T-helper 1 cell treated with Interleukin-12 subunit alpha and Interleukin-12 subunit beta and Interleukin-4 antibody, amounts not matched to agents 30 ng/mL and 1 ng/mL, for 36 hours (primary cell): ENCODE results near the gene HSPA1B. TPM values are rescaled to one million over a fixed set of nuclear protein-coding genes. Genes with fewer than 3 reads are reported as not detected.

Experiments
- intact Hi-C: fragments of 100-400 bp; cut with micrococcal nuclease; formaldehyde crosslinking; loops from one replicate; pipeline ENCODE4 v1.15.1; 2024
- total RNA-seq: library from RNA; stranded (reverse); gene quantifications from 2 replicates; pipeline ENCODE4 v1.2.3, GENCODE V29; 2022

HSPA1B gene
- total RNA-seq, 1 donor from 2014 or later, result 82.7 TPM

GRCh38 chr6:31823592-31824196 is 3.8 kb upstream of the HSPA1B start:
- intact Hi-C loops, result loop anchor here (10.0 kb wide), 1 partner anchor 1021 kb away; the partner anchor contains the start of gene PSMB8

DNA sequence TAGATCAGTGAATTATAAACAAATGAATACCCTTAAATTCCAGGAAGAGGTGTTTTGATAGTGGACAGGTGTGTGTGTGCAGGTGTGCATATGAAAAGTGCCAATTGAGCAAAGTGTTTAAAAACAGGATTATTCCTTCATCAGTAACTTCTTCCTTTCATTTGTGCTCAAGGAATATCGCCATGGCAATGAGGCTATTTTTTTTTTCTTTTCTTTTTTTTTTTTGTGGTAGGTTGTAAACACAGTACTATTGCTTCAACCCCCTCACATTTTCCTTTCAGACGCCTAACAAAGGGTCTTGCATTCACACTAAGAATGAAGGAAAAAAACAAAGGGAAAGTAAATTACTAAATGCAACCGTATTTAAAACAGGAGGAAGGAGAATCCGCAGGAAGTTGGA is 2.0 kb upstream of the HSPA1B start:
- intact Hi-C loops, result loop anchor here (10.0 kb wide), 1 partner anchor 1019 kb away; the partner anchor contains the start of gene PSMB8

DNA sequence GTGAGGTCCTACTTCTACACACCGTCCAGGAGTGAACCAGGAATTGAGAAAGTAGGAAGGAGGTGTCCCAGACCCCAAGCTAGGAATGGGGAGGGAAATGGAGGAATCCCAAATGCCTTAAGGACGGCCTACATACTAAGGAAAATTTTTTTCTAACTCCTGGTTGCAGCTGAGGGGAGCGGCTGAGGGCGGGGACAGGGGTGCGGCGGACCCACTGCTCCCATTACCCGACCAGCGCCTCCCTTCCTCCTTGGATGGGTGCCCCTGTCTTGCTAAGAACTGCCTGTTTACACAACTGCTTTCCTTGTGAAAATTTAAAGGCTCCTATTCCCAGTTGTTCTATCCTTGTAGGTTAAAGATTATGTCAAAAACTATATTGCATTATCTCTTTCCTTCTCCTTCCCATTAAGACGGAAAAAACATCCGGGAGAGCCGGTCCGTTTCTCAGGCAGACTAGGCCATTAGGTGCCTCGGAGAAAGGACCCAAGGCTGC is 699 bp upstream of the HSPA1B start:
- intact Hi-C loops, result loop anchor here (1.0 to 10.0 kb wide), 9 partner anchors 20 to 1018 kb away; partner anchors contain the start of genes ABHD16A, BAG6, DDAH2 and LSM2

- intact Hi-C loops, result loop anchor here (1.0 to 10.0 kb wide), 6 partner anchors 15 to 1015 kb away; partner anchors contain the start of genes ATP6V1G2, GPSM3, HSPA1A and HSPA1L
These were observed 2.2 kb downstream of the HSPA1B start for GRCh38 chr6:31829633-31830283.

DNA sequence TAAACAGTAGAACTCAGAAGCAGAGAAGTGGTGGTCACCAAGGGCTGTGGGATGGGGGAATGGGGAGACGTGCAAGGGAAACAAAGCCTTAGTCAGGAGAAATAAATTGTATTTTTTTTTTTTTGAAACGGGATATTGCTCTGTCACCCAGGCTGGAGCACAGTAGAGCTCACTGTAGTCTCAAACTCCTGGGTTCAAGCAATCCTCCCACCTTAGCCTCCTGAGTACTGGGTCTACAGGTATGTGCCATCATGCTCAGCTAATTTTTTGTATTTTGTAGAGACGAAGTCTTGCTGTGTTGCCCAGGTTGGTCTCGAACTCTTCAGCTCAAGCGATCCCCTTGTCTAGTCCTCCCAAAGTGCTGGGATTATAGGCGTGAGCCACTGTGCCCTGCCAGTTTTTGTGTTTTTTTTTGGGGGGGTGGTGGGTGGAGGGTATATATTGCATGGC is 3.4 kb downstream of the HSPA1B start:
- intact Hi-C loops, result loop anchor here (1.0 to 10.0 kb wide), 5 partner anchors 16 to 364 kb away; partner anchors contain the start of genes ATP6V1G2, GPSM3, HSPA1A and HSPA1L

DNA sequence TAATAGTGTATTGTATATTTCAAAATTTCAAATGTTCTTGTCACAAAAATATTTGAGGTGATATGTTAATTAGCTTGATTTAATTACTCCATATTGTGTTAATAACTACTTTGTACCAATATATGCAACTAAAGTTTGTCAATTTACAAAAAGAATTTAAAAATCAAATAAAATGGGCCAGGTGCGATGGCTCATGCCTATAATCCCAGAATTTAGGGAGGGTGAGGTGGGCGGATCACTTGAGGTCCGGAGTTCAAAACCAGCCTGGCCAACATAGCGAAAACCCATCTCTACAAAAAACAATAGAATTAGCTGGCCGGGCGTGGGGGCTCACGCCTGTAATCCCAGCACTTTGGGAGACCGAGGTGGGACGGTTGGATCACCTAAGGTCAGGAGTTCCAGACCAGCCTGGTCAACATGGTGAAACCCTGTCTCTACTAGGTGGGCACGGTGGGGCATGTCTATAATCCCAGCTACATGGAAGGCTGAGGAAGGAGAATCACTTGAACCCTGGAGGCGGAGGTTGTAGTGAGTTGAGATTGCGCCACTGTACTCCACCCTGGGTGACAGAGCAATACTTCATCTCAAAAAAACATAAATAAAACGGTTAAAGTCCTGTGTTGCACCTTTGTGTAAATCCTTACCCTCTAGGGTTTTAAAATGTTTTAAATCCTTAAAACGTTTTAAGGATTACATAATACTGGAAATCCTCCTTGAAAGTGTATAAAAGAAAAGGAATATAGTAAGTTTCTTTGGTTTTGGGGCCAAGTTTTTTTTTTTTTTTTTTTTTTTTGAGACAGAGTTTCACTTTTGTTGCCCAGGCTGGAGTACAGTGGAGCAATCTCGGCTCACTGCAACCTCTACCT is 4.0 kb downstream of the HSPA1B start:
- intact Hi-C loops, result loop anchor here (2.0 to 10.0 kb wide), 2 partner anchors 17 to 363 kb away; partner anchors contain the start of genes GPSM3, HSPA1A, HSPA1L and PBX2

- intact Hi-C loops, result loop anchor here (1.0 to 10.0 kb wide), 12 partner anchors 28 to 360 kb away; partner anchors contain the start of genes ABHD16A, BAG6, EHMT2 and GPANK1
These were observed 7.1 kb downstream of the HSPA1B start for GRCh38 chr6:31834367-31835250.

DNA sequence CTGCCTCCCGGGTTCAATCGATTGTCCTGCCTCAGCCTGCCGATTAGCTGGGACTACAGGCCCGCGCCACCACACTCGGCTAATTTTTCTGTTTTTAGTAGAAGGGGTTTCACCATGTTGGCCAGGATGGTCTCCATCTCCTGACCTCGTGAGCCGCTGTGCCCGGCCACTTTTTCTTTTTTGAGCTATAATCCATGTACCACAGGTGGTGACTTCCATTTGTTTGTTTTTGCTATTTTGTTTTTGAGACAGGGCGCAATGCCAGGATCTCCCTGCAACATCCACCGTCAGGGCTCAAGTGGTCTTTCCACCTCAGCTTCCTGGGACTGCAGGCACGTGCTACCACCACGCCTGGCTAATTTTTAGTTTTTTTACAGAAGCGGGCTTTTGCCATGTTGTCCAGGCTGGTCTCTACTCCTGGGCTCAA is 8.5 kb downstream of the HSPA1B start:
- intact Hi-C loops, result loop anchor here (10.0 kb wide), 1 partner anchor 359 kb away; the partner anchor contains the start of genes GPSM3 and PBX2

GRCh38 chr6:31836474-31837368 is 9.2 kb downstream of the HSPA1B start:
- intact Hi-C loops, result loop anchor here (10.0 kb wide), 1 partner anchor 358 kb away; the partner anchor contains the start of genes GPSM3 and PBX2

DNA sequence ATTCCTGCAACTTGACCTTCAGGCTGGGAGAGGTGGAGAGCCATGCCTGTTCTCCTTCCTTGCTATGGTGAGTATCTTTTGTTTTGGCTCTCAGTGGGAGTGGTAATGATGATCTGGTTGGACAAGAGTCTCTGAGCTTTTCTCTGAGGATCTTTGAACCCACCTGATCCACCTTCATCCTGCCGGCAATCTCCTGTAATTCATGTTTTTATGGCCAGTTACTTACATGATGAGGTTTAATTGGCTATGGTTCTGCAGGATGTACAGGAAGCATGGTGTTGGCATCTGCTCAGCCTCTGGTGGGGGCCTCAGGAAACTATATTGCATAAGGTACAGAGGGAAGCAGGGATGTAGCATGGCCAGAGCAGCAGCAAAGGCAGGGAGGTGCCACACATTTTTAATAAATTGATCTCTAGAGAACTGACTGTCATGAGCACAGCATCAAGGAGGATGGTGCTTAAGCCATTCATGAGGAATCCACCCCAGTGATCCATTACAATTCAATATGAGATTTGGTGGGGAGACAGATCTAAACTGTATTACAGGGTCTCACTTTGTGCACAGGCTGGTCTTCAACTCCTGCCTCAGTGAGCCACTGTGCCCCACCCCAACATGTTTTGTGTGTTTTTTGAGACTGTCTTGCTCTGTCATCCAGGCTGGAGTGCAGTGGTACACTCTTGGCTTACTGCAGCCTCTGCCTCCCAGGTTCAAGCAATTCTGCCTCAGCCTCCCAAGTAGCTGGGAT is 10.0 kb downstream of the HSPA1B start:
- intact Hi-C loops, result loop anchor here (10.0 kb wide), 1 partner anchor 357 kb away; the partner anchor contains the start of genes GPSM3 and PBX2

DNA sequence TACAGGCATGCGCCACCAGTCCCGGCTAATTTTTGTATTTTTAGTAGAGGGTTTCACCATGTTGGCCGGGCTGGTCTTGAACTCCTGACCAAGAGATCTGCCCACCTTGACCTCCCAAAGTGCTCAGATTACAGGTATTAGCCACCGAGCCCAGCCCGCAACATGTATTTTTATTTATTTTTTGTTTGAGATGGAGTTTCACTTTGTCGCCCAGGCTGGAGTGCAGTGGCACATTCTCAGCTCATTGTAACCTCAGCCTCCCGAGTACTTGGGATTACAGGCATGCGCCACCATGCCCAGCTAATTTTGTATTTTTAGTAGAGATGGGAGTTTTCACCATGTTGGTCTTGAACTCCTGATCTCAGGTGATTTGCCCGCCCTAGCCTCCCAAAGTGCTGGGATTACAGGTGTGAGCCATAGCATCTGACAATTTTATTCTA is 10.6 kb downstream of the HSPA1B start:
- intact Hi-C loops, result loop anchor here (10.0 kb wide), 1 partner anchor 357 kb away; the partner anchor contains the start of genes GPSM3 and PBX2

DNA sequence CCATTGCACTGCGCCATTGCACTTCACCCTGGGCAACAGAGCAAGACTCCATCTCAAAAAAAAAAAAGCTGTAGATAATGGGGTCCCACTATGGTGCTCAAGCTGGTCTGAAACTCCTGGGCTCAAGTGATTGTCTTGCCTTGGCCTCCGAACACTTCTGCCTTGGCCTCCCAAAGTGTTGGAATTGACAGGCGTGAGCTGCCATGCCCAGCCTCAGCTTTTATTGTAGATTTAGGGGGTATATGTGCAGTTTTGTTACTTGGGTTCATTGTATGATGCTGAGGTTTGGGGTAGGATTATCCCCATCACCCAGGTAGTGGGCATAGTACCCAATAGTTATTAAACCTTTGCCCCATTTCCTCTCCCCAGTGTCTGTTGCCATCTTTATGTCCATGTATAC is 11.4 kb downstream of the HSPA1B start:
- intact Hi-C loops, result loop anchor here (10.0 kb wide), 1 partner anchor 356 kb away; the partner anchor contains the start of genes GPSM3 and PBX2

DNA sequence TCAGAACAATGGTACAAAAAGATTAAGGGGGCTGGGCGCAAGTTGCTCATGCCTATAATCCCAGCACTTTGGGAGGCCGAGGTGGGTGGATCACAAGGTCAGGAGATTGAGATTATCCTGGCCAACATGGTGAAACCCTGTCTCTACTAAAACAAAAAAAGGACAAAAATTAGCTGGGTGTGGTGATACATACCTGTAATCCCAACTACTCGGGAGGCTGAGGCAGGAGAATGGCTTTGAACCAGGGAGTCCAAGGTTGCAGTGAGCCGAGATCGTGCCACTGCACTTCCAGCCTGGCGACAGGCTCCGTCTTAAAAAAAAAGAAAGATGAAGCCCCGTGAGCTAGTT is 12.2 kb downstream of the HSPA1B start:
- intact Hi-C loops, result loop anchor here (10.0 kb wide), 1 partner anchor 355 kb away; the partner anchor contains the start of genes GPSM3 and PBX2

GRCh38 chr6:31842053-31842452 is 14.5 kb downstream of the HSPA1B start:
- intact Hi-C loops, result no loop called here

GRCh38 chr6:31844507-31844906 is 17.0 kb downstream of the HSPA1B start:
- intact Hi-C loops, result no loop called here

GRCh38 chr6:31847276-31847978 is 19.9 kb downstream of the HSPA1B start:
- intact Hi-C loops, result no loop called here
